ENCODE results near the gene PRCD. TPM values are rescaled to one million over a fixed set of nuclear protein-coding genes. Genes with fewer than 3 reads are reported as not detected.

Gene PRCD
- polyA plus RNA-seq, 1 of the 3 experiments (the other 2 are of a cell fraction): 2.2 TPM

- H3K4me2 ChIP-seq: no peak overlapping the region
These were observed 11.1 kb downstream of the PRCD start for GRCh38 chr17:76550712-76551615.

More at GRCh38 chr17:76550712-76551615, 11.1 kb downstream of the PRCD start:
- peaks cover 13 to 36% of the 10 kb centered on the region in 2 experiments for H3K4me1 ChIP-seq (ENCODE audit: control insufficient read depth in 1 of 2, insufficient read depth in 2 of 2, low read depth in 1 of 2, low read length in 1 of 2)
- no peak overlapping the region for H3K9ac ChIP-seq
- peak overlapping the region in 1 of 2 experiments; percentile 48; a peak in 2 of 4 replicates for H3K27ac ChIP-seq (ENCODE audit: low read depth in 2 of 2, low read length in 1 of 2)
- H3K4me3 ChIP-seq (ENCODE audit: low read depth in 2 of 2, low read length in 1 of 2): no peak overlapping the region
- no peaks in the 10 kb centered on the region for H3K36me3 ChIP-seq (replicated peaks in 1 of 2; ENCODE audit: control insufficient read depth in 1 of 2, insufficient read depth in 2 of 2, low read length in 1 of 2)
- TF ChIP-seq RCOR1 (IDR thresholded peaks at IDR 0.05; ENCODE audit: low read length) (no peak), MXI1 (IDR thresholded peaks at IDR 0.05; ENCODE audit: low read depth, low read length) (no peak), CHD2 (IDR thresholded peaks at IDR 0.05; ENCODE audit: low read length, partially characterized antibody) (no peak), FOSL2 (IDR thresholded peaks at IDR 0.05; ENCODE audit: borderline replicate concordance, low read depth) (no peak), SMC3 (IDR thresholded peaks at IDR 0.05; ENCODE audit: low read depth, low read length) (no peak), CTCF (IDR thresholded peaks at IDR 0.05) (no peak), JUND (IDR thresholded peaks at IDR 0.05) (no peak), MEF2A (IDR thresholded peaks at IDR 0.05; ENCODE audit: borderline replicate concordance, low read depth) (no peak), EZH2phosphoT487 (IDR thresholded peaks at IDR 0.05; ENCODE audit: borderline replicate concordance, low read depth) (no peak), NRF1 (IDR thresholded peaks at IDR 0.05; ENCODE audit: low read depth, low read length) (no peak), GATA2 (CRISPR knock-in tag; IDR thresholded peaks at IDR 0.05) (no peak)
- TF ChIP-seq, protein P1, sequence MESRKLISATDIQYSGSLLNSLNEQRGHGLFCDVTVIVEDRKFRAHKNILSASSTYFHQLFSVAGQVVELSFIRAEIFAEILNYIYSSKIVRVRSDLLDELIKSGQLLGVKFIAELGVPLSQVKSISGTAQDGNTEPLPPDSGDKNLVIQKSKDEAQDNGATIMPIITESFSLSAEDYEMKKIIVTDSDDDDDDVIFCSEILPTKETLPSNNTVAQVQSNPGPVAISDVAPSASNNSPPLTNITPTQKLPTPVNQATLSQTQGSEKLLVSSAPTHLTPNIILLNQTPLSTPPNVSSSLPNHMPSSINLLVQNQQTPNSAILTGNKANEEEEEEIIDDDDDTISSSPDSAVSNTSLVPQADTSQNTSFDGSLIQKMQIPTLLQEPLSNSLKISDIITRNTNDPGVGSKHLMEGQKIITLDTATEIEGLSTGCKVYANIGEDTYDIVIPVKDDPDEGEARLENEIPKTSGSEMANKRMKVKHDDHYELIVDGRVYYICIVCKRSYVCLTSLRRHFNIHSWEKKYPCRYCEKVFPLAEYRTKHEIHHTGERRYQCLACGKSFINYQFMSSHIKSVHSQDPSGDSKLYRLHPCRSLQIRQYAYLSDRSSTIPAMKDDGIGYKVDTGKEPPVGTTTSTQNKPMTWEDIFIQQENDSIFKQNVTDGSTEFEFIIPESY (IDR thresholded peaks at IDR 0.05; ENCODE audit: borderline replicate concordance, low read depth): no peak
- ChIA-PET POLR2A (interaction anchor here (0.5 to 1.9 kb wide), 6 partner anchors 11 to 174 kb away, joined by 3 to 5 read pairs (median 4); partner anchors contain the start of gene PRCD), CTCF (interaction anchor here (0.6 to 14.5 kb wide), 13 partner anchors 10 to 573 kb away, joined by 3 to 319 read pairs (median 4); partner anchors contain the start of genes PRCD and ST6GALNAC2)
- H3K27me3 ChIP-seq (ENCODE audit: insufficient read depth): no peaks in the 10 kb centered on the region
- no peaks in the 10 kb centered on the region for H3K9me2 ChIP-seq
- 89% methylated on average over 15 of the region's 15 CpGs for WGBS (ENCODE audit: low lambda C conversion rate)
- H3F3A ChIP-seq (replicated peaks; ENCODE audit: insufficient read depth): peaks cover 17% of the 10 kb centered on the region
- no peaks in the 10 kb centered on the region for H3K9me3 ChIP-seq
- DNase-seq: no peak
- H3K79me2 ChIP-seq (ENCODE audit: insufficient read depth): no peaks in the 10 kb centered on the region
- peaks cover 10% of the 10 kb centered on the region for H4K20me1 ChIP-seq (ENCODE audit: insufficient read depth)
- no peak overlapping the region for H2AFZ ChIP-seq (ENCODE audit: low read depth)

Measured in SK-N-SH (cell line).